WTC11 (cell line): ENCODE data around the gene STK10.

Experiments
- CREB1 ChIP-seq: sonication (generic); formaldehyde crosslinking; IDR thresholded peaks from 2 replicates; pipeline ENCODE4 v1.8.0; 2023; ENCODE audit warnings: mild to moderate bottlenecking, missing genetic modification reagents
- CREM ChIP-seq: sonication (generic); formaldehyde crosslinking; IDR thresholded peaks from 2 replicates; pipeline ENCODE4 v1.8.1; 2022; ENCODE audit warnings: mild to moderate bottlenecking, missing genetic modification reagents, moderate library complexity
- JUN ChIP-seq: sonication (generic); formaldehyde crosslinking; IDR thresholded peaks from 2 replicates; pipeline ENCODE4 v1.8.0; 2023; ENCODE audit warnings: mild to moderate bottlenecking, missing genetic modification reagents
- ZNF121 ChIP-seq: sonication (generic); formaldehyde crosslinking; IDR thresholded peaks from 2 replicates; pipeline ENCODE4 v1.8.0; 2023; ENCODE audit warnings: missing genetic modification reagents
- ZNF423 ChIP-seq: fragments of 250-450 bp; sonication (Bioruptor Pico); IDR thresholded peaks from 2 replicates; pipeline ENCODE4 v2.1.2; 2022; ENCODE audit warnings: mild to moderate bottlenecking, moderate library complexity
- TF ChIP-seq, protein P1 (sequence below): fragments of 200-600 bp; IDR thresholded peaks from 2 replicates; pipeline ENCODE4 v1.8.0; 2022; ENCODE audit warnings: antibody characterized with exemption
- TF ChIP-seq, protein P2 (sequence below): sonication (generic); formaldehyde crosslinking; IDR thresholded peaks from 2 replicates; pipeline ENCODE4 v1.8.1; 2023; ENCODE audit warnings: mild to moderate bottlenecking, missing genetic modification reagents, borderline replicate concordance

DNA sequence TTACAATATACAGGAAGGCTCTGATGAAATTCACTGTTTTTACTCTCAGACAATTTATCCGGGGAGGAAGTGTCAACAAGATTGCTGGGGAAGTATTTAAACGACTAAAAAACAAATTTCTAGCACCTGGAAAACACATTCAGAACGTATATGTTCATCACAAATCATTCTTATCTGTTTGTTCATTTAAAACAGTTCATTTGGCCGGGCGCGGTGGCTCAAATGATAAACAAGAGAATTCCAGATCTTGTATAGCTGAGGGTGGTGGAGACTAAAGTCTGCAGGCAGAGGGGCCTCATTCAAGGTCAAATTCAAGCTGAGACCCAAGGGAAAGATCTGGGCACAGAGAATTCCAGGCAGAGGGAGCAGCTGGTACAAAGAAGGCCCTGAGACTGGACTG lies 90.0 kb downstream of the STK10 start:
- TF ChIP-seq, protein P1, sequence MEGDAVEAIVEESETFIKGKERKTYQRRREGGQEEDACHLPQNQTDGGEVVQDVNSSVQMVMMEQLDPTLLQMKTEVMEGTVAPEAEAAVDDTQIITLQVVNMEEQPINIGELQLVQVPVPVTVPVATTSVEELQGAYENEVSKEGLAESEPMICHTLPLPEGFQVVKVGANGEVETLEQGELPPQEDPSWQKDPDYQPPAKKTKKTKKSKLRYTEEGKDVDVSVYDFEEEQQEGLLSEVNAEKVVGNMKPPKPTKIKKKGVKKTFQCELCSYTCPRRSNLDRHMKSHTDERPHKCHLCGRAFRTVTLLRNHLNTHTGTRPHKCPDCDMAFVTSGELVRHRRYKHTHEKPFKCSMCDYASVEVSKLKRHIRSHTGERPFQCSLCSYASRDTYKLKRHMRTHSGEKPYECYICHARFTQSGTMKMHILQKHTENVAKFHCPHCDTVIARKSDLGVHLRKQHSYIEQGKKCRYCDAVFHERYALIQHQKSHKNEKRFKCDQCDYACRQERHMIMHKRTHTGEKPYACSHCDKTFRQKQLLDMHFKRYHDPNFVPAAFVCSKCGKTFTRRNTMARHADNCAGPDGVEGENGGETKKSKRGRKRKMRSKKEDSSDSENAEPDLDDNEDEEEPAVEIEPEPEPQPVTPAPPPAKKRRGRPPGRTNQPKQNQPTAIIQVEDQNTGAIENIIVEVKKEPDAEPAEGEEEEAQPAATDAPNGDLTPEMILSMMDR: no peak
- TF ChIP-seq CREM (CRISPR knock-in tag) (no peak), JUN (CRISPR knock-in tag) (no peak), CREB1 (CRISPR knock-in tag) (no peak), ZNF121 (CRISPR knock-in tag) (no peak), ZNF423 (CRISPR knock-in tag) (no peak)
- TF ChIP-seq, protein P2, sequence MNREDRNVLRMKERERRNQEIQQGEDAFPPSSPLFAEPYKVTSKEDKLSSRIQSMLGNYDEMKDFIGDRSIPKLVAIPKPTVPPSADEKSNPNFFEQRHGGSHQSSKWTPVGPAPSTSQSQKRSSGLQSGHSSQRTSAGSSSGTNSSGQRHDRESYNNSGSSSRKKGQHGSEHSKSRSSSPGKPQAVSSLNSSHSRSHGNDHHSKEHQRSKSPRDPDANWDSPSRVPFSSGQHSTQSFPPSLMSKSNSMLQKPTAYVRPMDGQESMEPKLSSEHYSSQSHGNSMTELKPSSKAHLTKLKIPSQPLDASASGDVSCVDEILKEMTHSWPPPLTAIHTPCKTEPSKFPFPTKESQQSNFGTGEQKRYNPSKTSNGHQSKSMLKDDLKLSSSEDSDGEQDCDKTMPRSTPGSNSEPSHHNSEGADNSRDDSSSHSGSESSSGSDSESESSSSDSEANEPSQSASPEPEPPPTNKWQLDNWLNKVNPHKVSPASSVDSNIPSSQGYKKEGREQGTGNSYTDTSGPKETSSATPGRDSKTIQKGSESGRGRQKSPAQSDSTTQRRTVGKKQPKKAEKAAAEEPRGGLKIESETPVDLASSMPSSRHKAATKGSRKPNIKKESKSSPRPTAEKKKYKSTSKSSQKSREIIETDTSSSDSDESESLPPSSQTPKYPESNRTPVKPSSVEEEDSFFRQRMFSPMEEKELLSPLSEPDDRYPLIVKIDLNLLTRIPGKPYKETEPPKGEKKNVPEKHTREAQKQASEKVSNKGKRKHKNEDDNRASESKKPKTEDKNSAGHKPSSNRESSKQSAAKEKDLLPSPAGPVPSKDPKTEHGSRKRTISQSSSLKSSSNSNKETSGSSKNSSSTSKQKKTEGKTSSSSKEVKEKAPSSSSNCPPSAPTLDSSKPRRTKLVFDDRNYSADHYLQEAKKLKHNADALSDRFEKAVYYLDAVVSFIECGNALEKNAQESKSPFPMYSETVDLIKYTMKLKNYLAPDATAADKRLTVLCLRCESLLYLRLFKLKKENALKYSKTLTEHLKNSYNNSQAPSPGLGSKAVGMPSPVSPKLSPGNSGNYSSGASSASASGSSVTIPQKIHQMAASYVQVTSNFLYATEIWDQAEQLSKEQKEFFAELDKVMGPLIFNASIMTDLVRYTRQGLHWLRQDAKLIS: no peak
